HepG2 (cell line): ENCODE results near the gene NEK5. TPM values are rescaled to one million over a fixed set of nuclear protein-coding genes. Genes with fewer than 3 reads are reported as not detected.

ENCODE experiments used
- AKAP8 ChIP-seq: sonication (generic); formaldehyde crosslinking; IDR thresholded peaks from 2 replicates; pipeline ENCODE4 v1.5.1; 2020; ENCODE audit warnings: mild to moderate bottlenecking, missing genetic modification reagents
- CBX5 ChIP-seq: sonication (generic); formaldehyde crosslinking; IDR thresholded peaks from 2 replicates; pipeline ENCODE4 v1.4.0; 2020; ENCODE audit warnings: missing genetic modification reagents, borderline replicate concordance
- CCDC6 ChIP-seq: sonication (generic); formaldehyde crosslinking; IDR thresholded peaks from 2 replicates; pipeline ENCODE4 v1.8.1; 2022; ENCODE audit warnings: mild to moderate bottlenecking, missing genetic modification reagents, moderate library complexity
- CEBPZ ChIP-seq: IDR thresholded peaks from 2 replicates; pipeline ENCODE4 v1.6.1; 2012; ENCODE audit warnings: low read length, improper control_type of control experiment
- CREB1 ChIP-seq, 2 experiments: fragments of 450-650 bp in 1 of 2; IDR thresholded peaks; 2 replicates each; pipeline ENCODE4 v1.6.1; 2016 to 2017; ENCODE audit warnings: control low read depth in 1 of 2, mild to moderate bottlenecking in 1 of 2, missing compliant biosample characterization in 1 of 2, missing genetic modification characterization in 1 of 2
- ESRRA ChIP-seq: sonication (generic); formaldehyde crosslinking; IDR thresholded peaks from 2 replicates; pipeline ENCODE4 v1.5.1; 2020; ENCODE audit warnings: mild to moderate bottlenecking, low read depth, missing genetic modification reagents
- HINFP ChIP-seq: sonication (generic); formaldehyde crosslinking; IDR thresholded peaks from 2 replicates; pipeline ENCODE4 v1.4.0; 2020; ENCODE audit warnings: low read depth, mild to moderate bottlenecking, missing genetic modification reagents
- KDM3A ChIP-seq: IDR thresholded peaks from 2 replicates; pipeline ENCODE4 v1.6.1; 2018; ENCODE audit warnings: low read depth, missing compliant biosample characterization
- PRMT3 ChIP-seq: sonication (generic); formaldehyde crosslinking; IDR thresholded peaks from 2 replicates; pipeline ENCODE4 v1.8.1; 2022; ENCODE audit warnings: low read depth, mild to moderate bottlenecking, moderate library complexity, missing genetic modification reagents, borderline replicate concordance
- RAD21 ChIP-seq: fragments of 450-650 bp; formaldehyde crosslinking; IDR thresholded peaks from 2 replicates; pipeline ENCODE4 v1.5.0; 2020; ENCODE audit warnings: mild to moderate bottlenecking
- RFXAP ChIP-seq: sonication (generic); formaldehyde crosslinking; IDR thresholded peaks from 2 replicates; pipeline ENCODE4 v1.4.0; 2020; ENCODE audit warnings: missing genetic modification reagents, borderline replicate concordance
- TCF7 ChIP-seq: sonication (generic); IDR thresholded peaks from 2 replicates; pipeline ENCODE4 v1.6.1; 2016; ENCODE audit warnings: antibody characterized with exemption, low read depth
- ZBTB7B ChIP-seq: sonication (generic); formaldehyde crosslinking; IDR thresholded peaks from 2 replicates; pipeline ENCODE4 v1.4.0; 2020; ENCODE audit warnings: missing genetic modification reagents
- ZMAT5 ChIP-seq: sonication (generic); formaldehyde crosslinking; IDR thresholded peaks from 2 replicates; pipeline ENCODE4 v1.5.0; 2020; ENCODE audit warnings: mild to moderate bottlenecking, low read depth, missing genetic modification reagents, borderline replicate concordance
- ZNF264 ChIP-seq: sonication (generic); formaldehyde crosslinking; IDR thresholded peaks from 2 replicates; pipeline ENCODE4 v1.4.0; 2020; ENCODE audit warnings: missing genetic modification reagents
- ZNF484 ChIP-seq: sonication (generic); formaldehyde crosslinking; IDR thresholded peaks from 2 replicates; pipeline ENCODE4 v1.5.1; 2020; ENCODE audit warnings: mild to moderate bottlenecking, low read depth, missing genetic modification reagents, borderline replicate concordance
- polyA plus RNA-seq, 8 experiments: library from polyadenylated mRNA; depleted of rRNA in 3 of 8; stranded (reverse) in 7 of 8; unstranded in 1 of 8; fragments of >200 nt; fragmentation: Illumina TruSeq in 4 of 8; extraction: Trizol in 4 of 8; gene quantifications; 2 replicates each; pipeline versions ENCODE4 v1.2.1 to v1.2.3, GENCODE V29; 2011 to 2016; ENCODE audit warnings: low read depth in 4 of 8, missing spikeins in 1 of 8, mixed read lengths in 1 of 8; ENCODE audit not compliant: insufficient read depth in 1 of 8
- total RNA-seq, 5 experiments: library from RNA; depleted of rRNA; stranded (reverse); fragments of >200 nt; fragmentation: Illumina TruSeq; extraction: Trizol; gene quantifications; 2 replicates each; pipeline ENCODE4 v1.2.3, GENCODE V29; 2016; ENCODE audit warnings: low read depth in 1 of 5
- TF ChIP-seq, protein P1 (sequence below): sonication (generic); formaldehyde crosslinking; IDR thresholded peaks from 2 replicates; pipeline ENCODE4 v1.5.1; 2020; ENCODE audit warnings: mild to moderate bottlenecking, moderate library complexity, missing genetic modification reagents
- TF ChIP-seq, protein P2 (sequence below): sonication (generic); formaldehyde crosslinking; IDR thresholded peaks from 2 replicates; pipeline ENCODE4 v1.5.1; 2020; ENCODE audit warnings: mild to moderate bottlenecking, missing genetic modification reagents

NEK5 gene
- total and polyA plus RNA-seq, 2 of the 13 experiments (the other 11 are each of a cell fraction or from before 2014, with no cell fraction given), result 0.12 to 0.22 TPM

DNA sequence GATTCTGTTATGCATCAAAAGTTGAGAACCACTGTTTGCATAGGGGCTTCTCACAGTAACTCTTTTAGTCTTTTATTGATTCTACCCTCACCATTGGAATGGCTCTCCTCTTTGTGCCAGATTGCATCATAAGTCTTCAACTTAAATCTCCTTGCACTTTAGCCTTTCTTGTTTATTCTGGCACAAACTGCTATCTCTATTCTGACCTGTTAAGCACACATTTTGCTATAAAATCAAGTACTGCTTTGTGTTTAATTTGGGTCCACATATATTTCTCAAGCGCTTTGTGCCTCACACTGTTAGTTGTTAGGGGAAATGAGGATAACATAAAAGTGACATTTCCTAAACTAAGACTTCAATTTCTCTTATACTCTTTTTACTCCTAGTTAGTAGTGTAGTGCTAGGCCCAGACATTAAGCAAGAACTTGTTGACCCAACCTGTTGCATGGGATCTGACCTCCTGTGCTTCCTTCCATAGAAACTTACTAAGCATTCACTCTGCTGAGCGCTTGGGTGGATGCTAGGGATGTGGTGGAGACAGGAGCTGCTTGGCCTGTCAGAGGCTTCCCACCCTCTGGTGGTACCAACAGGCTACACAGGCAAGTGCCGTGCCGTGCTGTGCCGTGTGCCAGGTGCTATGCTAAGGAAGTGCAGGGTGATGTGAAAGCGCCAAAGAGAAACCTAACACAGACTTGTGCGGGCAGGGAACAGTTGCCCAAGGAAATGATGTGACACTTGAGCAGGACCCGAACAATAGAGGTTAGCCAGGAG, 103.2 kb downstream of the NEK5 start (continued):
- TF ChIP-seq RAD21 (peak; percentile 66; the same call in 1 of the 2 replicates), ZNF484 (CRISPR knock-in tag) (no peak), CBX5 (CRISPR knock-in tag) (peak; percentile 33; the same call in 1 of the 2 replicates), HINFP (CRISPR knock-in tag) (no peak), AKAP8 (CRISPR knock-in tag) (no peak), KDM3A (CRISPR knock-in tag) (0 out of 2 replicates have a peak, but pooled peaks have one; percentile 30), ZBTB7B (CRISPR knock-in tag) (peak; percentile 62; the same call in 1 of the 2 replicates), CEBPZ (no peak), CCDC6 (0 out of 2 replicates have a peak, but pooled peaks have one; percentile 6), TCF7 (peak; percentile 86), ZNF264 (CRISPR knock-in tag) (peak; percentile 67; the same call in 1 of the 2 replicates), ZMAT5 (no peak), ESRRA (CRISPR knock-in tag) (peak; percentile 60; the same call in 1 of the 2 replicates), CREB1 (IDR thresholded peaks at IDR 0.05) (no peak), CREB1 (CRISPR knock-in tag; IDR thresholded peaks at IDR 0.05) (peak; percentile 82), RFXAP (CRISPR knock-in tag) (no peak), PRMT3 (CRISPR knock-in tag) (no peak)
- TF ChIP-seq, protein P1, sequence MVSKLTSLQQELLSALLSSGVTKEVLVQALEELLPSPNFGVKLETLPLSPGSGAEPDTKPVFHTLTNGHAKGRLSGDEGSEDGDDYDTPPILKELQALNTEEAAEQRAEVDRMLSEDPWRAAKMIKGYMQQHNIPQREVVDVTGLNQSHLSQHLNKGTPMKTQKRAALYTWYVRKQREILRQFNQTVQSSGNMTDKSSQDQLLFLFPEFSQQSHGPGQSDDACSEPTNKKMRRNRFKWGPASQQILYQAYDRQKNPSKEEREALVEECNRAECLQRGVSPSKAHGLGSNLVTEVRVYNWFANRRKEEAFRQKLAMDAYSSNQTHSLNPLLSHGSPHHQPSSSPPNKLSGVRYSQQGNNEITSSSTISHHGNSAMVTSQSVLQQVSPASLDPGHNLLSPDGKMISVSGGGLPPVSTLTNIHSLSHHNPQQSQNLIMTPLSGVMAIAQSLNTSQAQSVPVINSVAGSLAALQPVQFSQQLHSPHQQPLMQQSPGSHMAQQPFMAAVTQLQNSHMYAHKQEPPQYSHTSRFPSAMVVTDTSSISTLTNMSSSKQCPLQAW (CRISPR knock-in tag), result no peak
- TF ChIP-seq, protein P2, sequence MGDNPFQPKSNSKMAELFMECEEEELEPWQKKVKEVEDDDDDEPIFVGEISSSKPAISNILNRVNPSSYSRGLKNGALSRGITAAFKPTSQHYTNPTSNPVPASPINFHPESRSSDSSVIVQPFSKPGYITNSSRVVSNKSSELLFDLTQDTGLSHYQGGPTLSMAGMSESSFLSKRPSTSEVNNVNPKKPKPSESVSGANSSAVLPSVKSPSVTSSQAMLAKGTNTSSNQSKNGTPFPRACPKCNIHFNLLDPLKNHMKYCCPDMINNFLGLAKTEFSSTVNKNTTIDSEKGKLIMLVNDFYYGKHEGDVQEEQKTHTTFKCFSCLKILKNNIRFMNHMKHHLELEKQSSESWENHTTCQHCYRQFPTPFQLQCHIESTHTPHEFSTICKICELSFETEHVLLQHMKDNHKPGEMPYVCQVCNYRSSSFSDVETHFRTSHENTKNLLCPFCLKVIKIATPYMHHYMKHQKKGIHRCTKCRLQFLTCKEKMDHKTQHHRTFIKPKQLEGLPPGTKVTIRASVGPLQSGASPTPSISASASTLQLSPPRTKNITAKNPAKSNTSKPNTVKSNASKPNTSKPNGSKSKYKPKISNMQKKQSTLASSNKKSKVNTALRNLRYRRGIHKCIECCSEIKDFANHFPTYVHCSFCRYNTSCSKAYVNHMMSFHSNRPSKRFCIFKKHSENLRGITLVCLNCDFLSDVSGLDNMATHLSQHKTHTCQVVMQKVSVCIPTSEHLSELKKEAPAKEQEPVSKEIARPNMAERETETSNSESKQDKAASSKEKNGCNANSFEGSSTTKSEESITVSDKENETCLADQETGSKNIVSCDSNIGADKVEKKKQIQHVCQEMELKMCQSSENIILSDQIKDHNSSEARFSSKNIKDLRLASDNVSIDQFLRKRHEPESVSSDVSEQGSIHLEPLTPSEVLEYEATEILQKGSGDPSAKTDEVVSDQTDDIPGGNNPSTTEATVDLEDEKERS, result peak; percentile 74
